HEK293 (cell line): ENCODE data around the gene FOXO6.
A peak's percentile ranks its signal among the peaks of the same experiment; 100 is the strongest.

ENCODE experiments used
- AEBP2 ChIP-seq: fragments of 450-650 bp; formaldehyde crosslinking; IDR thresholded peaks from 2 replicates; pipeline ENCODE4 v1.5.1; 2016; ENCODE audit warnings: missing biosample characterization, missing genetic modification characterization, borderline replicate concordance
- IKZF3 ChIP-seq: fragments of 450-650 bp; IDR thresholded peaks from 2 replicates; pipeline ENCODE4 v1.5.0; 2018; ENCODE audit warnings: missing biosample characterization, mild to moderate bottlenecking, missing genetic modification characterization, moderate library complexity
- KLF1 ChIP-seq: fragments of 450-650 bp; formaldehyde crosslinking; IDR thresholded peaks from 2 replicates; pipeline ENCODE4 v1.5.1; 2016; ENCODE audit warnings: missing biosample characterization, missing genetic modification characterization
- KLF17 ChIP-seq: fragments of 450-650 bp; formaldehyde crosslinking; IDR thresholded peaks from 2 replicates; pipeline ENCODE4 v1.5.1; 2016; ENCODE audit warnings: missing biosample characterization, missing genetic modification characterization
- KLF7 ChIP-seq: fragments of 450-650 bp; formaldehyde crosslinking; IDR thresholded peaks from 2 replicates; pipeline ENCODE4 v1.5.1; 2016; ENCODE audit warnings: missing biosample characterization, missing genetic modification characterization, borderline replicate concordance
- SP2 ChIP-seq: fragments of 450-650 bp; formaldehyde crosslinking; IDR thresholded peaks from 2 replicates; pipeline ENCODE4 v1.5.1; 2016; ENCODE audit warnings: missing biosample characterization, missing genetic modification characterization
- SP7 ChIP-seq: fragments of 450-650 bp; formaldehyde crosslinking; IDR thresholded peaks from 2 replicates; pipeline ENCODE4 v1.5.1; 2016; ENCODE audit warnings: missing biosample characterization, missing genetic modification characterization
- TRIM28 ChIP-seq: IDR thresholded peaks from 2 replicates; pipeline ENCODE4 v1.6.1; 2011; ENCODE audit warnings: low read length, control low read depth, borderline replicate concordance
- WT1 ChIP-seq: fragments of 450-650 bp; formaldehyde crosslinking; IDR thresholded peaks from 2 replicates; pipeline ENCODE4 v1.5.1; 2016; ENCODE audit warnings: missing biosample characterization, missing genetic modification characterization
- ZBTB1 ChIP-seq: fragments of 450-650 bp; formaldehyde crosslinking; IDR thresholded peaks from 2 replicates; pipeline ENCODE4 v1.5.1; 2016; ENCODE audit warnings: missing biosample characterization, missing genetic modification characterization
- ZBTB21 ChIP-seq: fragments of 450-650 bp; formaldehyde crosslinking; IDR thresholded peaks from 2 replicates; pipeline ENCODE4 v1.5.1; 2017; ENCODE audit warnings: missing biosample characterization, missing genetic modification characterization
- ZEB2 ChIP-seq: fragments of 450-650 bp; formaldehyde crosslinking; IDR thresholded peaks from 2 replicates; pipeline ENCODE4 v1.5.1; 2016; ENCODE audit warnings: missing biosample characterization, missing genetic modification characterization
- ZFP69B ChIP-seq: fragments of 450-650 bp; formaldehyde crosslinking; IDR thresholded peaks from 2 replicates; pipeline ENCODE4 v1.5.1; 2016; ENCODE audit warnings: missing biosample characterization, missing genetic modification characterization
- ZIC2 ChIP-seq: fragments of 450-650 bp; formaldehyde crosslinking; IDR thresholded peaks from 2 replicates; pipeline ENCODE4 v1.5.1; 2016; ENCODE audit warnings: missing biosample characterization, missing genetic modification characterization
- ZNF112 ChIP-seq: fragments of 450-650 bp; formaldehyde crosslinking; IDR thresholded peaks from 2 replicates; pipeline ENCODE4 v1.5.0; 2017; ENCODE audit warnings: missing biosample characterization, missing genetic modification characterization
- ZNF23 ChIP-seq: fragments of 450-650 bp; formaldehyde crosslinking; IDR thresholded peaks from 2 replicates; pipeline ENCODE4 v1.5.1; 2016; ENCODE audit warnings: missing biosample characterization, missing genetic modification characterization, borderline replicate concordance
- ZNF239 ChIP-seq: fragments of 450-650 bp; formaldehyde crosslinking; IDR thresholded peaks from 2 replicates; pipeline ENCODE4 v1.5.1; 2016; ENCODE audit warnings: missing biosample characterization, missing genetic modification characterization
- ZNF514 ChIP-seq: fragments of 450-650 bp; formaldehyde crosslinking; IDR thresholded peaks from 2 replicates; pipeline ENCODE4 v1.5.1; 2016; ENCODE audit warnings: missing biosample characterization, missing genetic modification characterization
- ZNF544 ChIP-seq: fragments of 450-650 bp; formaldehyde crosslinking; IDR thresholded peaks from 2 replicates; pipeline ENCODE4 v1.5.0; 2017; ENCODE audit warnings: missing biosample characterization, missing genetic modification characterization
- ZNF560 ChIP-seq: fragments of 450-650 bp; formaldehyde crosslinking; IDR thresholded peaks from 2 replicates; pipeline ENCODE4 v1.5.1; 2017; ENCODE audit warnings: missing biosample characterization, missing genetic modification characterization, borderline replicate concordance
- ZNF561 ChIP-seq: fragments of 450-650 bp; IDR thresholded peaks from 2 replicates; pipeline ENCODE4 v1.5.1; 2018; ENCODE audit warnings: missing biosample characterization, missing genetic modification characterization, borderline replicate concordance
- ZNF600 ChIP-seq: fragments of 450-650 bp; formaldehyde crosslinking; IDR thresholded peaks from 2 replicates; pipeline ENCODE4 v1.5.1; 2016; ENCODE audit warnings: missing biosample characterization, missing genetic modification characterization
- ZNF610 ChIP-seq: fragments of 450-650 bp; formaldehyde crosslinking; IDR thresholded peaks from 2 replicates; pipeline ENCODE4 v1.5.1; 2016; ENCODE audit warnings: missing biosample characterization, missing genetic modification characterization, borderline replicate concordance
- ZNF692 ChIP-seq: fragments of 450-650 bp; formaldehyde crosslinking; IDR thresholded peaks from 2 replicates; pipeline ENCODE4 v1.5.1; 2016; ENCODE audit warnings: missing biosample characterization, missing genetic modification characterization
- ZNF701 ChIP-seq: fragments of 450-650 bp; formaldehyde crosslinking; IDR thresholded peaks from 2 replicates; pipeline ENCODE4 v1.5.1; 2016; ENCODE audit warnings: missing biosample characterization, missing genetic modification characterization
- ZNF791 ChIP-seq: fragments of 450-650 bp; formaldehyde crosslinking; IDR thresholded peaks from 2 replicates; pipeline ENCODE4 v1.5.1; 2016; ENCODE audit warnings: missing biosample characterization, missing genetic modification characterization
- ZNF792 ChIP-seq: fragments of 450-650 bp; formaldehyde crosslinking; IDR thresholded peaks from 2 replicates; pipeline ENCODE4 v1.5.1; 2016; ENCODE audit warnings: missing biosample characterization, missing genetic modification characterization
- ZNF830 ChIP-seq: fragments of 450-650 bp; IDR thresholded peaks from 2 replicates; pipeline ENCODE4 v1.5.0; 2018; ENCODE audit warnings: missing biosample characterization, missing genetic modification characterization, low read depth, mild to moderate bottlenecking, moderate library complexity
- ZSCAN18 ChIP-seq: fragments of 450-650 bp; formaldehyde crosslinking; IDR thresholded peaks from 2 replicates; pipeline ENCODE4 v1.5.1; 2016; ENCODE audit warnings: missing biosample characterization, missing genetic modification characterization
- TF ChIP-seq, protein P1 (sequence below): fragments of 450-650 bp; formaldehyde crosslinking; IDR thresholded peaks from 2 replicates; pipeline ENCODE4; 2016; ENCODE audit warnings: missing biosample characterization, missing genetic modification characterization
- TF ChIP-seq, protein P2 (sequence below): fragments of 450-650 bp; formaldehyde crosslinking; IDR thresholded peaks from 2 replicates; pipeline ENCODE4 v1.5.1; 2016; ENCODE audit warnings: missing biosample characterization, missing genetic modification characterization
- TF ChIP-seq, protein P3 (sequence below): fragments of 450-650 bp; formaldehyde crosslinking; IDR thresholded peaks from 2 replicates; pipeline ENCODE4 v1.5.1; 2016; ENCODE audit warnings: missing biosample characterization, missing genetic modification characterization

Gene FOXO6

DNA sequence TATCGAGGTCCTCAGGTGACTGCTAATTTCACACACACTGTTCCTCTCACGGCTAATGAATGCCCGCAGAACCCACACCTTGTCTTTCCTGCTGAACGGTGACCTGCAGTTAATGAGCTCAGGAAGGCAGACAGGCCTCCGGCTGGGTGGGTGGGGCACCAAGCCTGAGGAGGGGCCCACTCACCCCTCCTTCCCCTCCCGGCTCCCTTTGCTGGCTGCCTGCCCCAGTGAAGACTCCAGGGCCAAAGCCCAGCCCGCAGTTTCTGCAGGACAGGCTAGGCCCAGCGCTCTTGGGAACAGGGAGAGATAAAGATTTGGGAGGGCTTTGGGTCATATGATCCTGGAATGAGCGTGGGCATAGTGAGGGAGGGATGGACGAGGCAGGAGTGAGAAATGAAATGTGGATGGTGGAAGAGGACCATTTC, 26.4 kb downstream of the FOXO6 start (continued):
- TF ChIP-seq KLF17 (peak; percentile 80), ZIC2 (tag by site-specific recombination) (peak; percentile 31), IKZF3 (peak; percentile 83), ZNF701 (tag by site-specific recombination) (no peak), ZNF544 (tag by site-specific recombination) (no peak), ZNF239 (tag by site-specific recombination) (no peak), ZNF112 (tag by site-specific recombination) (no peak), ZNF791 (tag by site-specific recombination) (no peak), KLF1 (tag by site-specific recombination) (peak; percentile 82), TRIM28 (peak; percentile 83), ZFP69B (tag by site-specific recombination) (peak; percentile 99), KLF7 (0 out of 2 replicates have a peak, but pooled peaks have one; percentile 50), ZBTB21 (tag by site-specific recombination) (no peak), SP2 (tag by site-specific recombination) (peak; percentile 66), ZNF560 (tag by site-specific recombination) (no peak), ZBTB1 (tag by site-specific recombination) (no peak), ZNF561 (tag by site-specific recombination) (peak; percentile 49; the same call in 1 of the 2 replicates), ZNF610 (tag by site-specific recombination) (0 out of 2 replicates have a peak, but pooled peaks have one; percentile 43), ZNF600 (peak; percentile 88), ZEB2 (tag by site-specific recombination) (peak; percentile 33; the same call in 1 of the 2 replicates), ZNF830 (tag by site-specific recombination) (no peak), ZSCAN18 (tag by site-specific recombination) (no peak), ZNF514 (tag by site-specific recombination) (no peak), WT1 (tag by site-specific recombination) (0 out of 2 replicates have a peak, but pooled peaks have one; percentile 17), ZNF23 (tag by site-specific recombination) (no peak), ZNF692 (tag by site-specific recombination) (peak; percentile 99), SP7 (tag by site-specific recombination) (peak; percentile 25; the same call in 1 of the 2 replicates), ZNF792 (no peak), AEBP2 (tag by site-specific recombination) (no peak)
- TF ChIP-seq, protein P1, sequence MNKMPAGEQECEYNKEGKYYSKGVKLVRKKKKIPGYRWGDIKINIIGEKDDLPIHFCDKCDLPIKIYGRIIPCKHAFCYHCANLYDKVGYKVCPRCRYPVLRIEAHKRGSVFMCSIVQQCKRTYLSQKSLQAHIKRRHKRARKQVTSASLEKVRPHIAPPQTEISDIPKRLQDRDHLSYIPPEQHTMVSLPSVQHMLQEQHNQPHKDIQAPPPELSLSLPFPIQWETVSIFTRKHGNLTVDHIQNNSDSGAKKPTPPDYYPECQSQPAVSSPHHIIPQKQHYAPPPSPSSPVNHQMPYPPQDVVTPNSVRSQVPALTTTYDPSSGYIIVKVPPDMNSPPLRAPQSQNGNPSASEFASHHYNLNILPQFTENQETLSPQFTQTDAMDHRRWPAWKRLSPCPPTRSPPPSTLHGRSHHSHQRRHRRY (tag by site-specific recombination), result no peak
- TF ChIP-seq, protein P2, sequence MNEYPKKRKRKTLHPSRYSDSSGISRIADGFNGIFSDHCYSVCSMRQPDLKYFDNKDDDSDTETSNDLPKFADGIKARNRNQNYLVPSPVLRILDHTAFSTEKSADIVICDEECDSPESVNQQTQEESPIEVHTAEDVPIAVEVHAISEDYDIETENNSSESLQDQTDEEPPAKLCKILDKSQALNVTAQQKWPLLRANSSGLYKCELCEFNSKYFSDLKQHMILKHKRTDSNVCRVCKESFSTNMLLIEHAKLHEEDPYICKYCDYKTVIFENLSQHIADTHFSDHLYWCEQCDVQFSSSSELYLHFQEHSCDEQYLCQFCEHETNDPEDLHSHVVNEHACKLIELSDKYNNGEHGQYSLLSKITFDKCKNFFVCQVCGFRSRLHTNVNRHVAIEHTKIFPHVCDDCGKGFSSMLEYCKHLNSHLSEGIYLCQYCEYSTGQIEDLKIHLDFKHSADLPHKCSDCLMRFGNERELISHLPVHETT (tag by site-specific recombination), result no peak
- TF ChIP-seq, protein P3, sequence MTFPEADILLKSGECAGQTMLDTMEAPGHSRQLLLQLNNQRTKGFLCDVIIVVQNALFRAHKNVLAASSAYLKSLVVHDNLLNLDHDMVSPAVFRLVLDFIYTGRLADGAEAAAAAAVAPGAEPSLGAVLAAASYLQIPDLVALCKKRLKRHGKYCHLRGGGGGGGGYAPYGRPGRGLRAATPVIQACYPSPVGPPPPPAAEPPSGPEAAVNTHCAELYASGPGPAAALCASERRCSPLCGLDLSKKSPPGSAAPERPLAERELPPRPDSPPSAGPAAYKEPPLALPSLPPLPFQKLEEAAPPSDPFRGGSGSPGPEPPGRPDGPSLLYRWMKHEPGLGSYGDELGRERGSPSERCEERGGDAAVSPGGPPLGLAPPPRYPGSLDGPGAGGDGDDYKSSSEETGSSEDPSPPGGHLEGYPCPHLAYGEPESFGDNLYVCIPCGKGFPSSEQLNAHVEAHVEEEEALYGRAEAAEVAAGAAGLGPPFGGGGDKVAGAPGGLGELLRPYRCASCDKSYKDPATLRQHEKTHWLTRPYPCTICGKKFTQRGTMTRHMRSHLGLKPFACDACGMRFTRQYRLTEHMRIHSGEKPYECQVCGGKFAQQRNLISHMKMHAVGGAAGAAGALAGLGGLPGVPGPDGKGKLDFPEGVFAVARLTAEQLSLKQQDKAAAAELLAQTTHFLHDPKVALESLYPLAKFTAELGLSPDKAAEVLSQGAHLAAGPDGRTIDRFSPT, result no peak
